A204.1 (cell line): Measurements from ENCODE around the gene RGPD3.
"Not testable (repeated sequence)": the region's sequence is repeated elsewhere in the genome, so short reads cannot be mapped to it uniquely, and the experiment has no call there.

ENCODE experiments used
- FAIRE-seq: peaks from 2 replicates; lab custom pipeline; 2012; peaks lifted over from hg19 to GRCh38; lab: Jason Lieb, UNC

The RGPD3 gene

DNA sequence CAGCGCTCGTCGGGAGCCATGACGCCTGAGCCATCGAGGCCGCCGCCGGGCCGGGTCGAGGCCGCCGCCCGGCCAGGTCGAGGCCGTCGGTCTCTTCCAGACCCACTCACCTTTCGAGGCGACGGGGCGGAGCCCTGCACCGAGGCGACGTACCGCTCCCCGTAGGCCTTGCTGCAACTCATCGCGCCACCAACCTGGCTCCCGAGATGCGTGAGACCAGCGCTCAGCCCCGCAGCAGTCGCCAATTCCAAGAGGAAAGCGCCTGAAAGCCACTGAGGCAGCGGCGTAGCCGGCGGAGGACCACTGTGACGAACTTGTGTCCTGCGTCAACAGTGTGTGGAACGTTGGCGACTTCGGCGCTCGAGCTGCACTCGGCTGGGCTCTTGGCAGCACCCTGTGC is at the start of gene RGPD3:
TSS of gene RGPD3 (minus strand) at position 307 of the 400 bp plus-strand sequence. CDS start at position 182, 125 bp downstream.
- FAIRE-seq, result not testable (repeated sequence)

DNA sequence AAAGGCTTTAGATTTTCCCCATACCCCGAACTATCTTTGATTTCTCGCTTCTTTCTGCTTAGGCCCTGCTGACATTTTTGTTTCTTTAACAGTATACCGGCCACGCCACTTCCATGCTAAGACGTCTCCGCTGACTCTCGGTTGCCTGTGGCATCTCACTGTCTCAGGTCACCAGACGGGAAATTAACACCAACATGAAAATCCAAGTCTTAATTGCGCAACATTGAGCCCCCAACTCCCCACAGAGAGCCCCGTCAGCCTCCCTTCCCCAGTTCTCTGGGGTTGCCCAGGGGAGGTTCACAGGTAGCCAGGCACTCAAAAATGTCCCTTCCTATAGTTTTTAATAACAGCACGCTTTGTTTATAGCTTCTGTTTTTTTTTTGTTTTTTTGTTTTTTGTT is 49.1 kb upstream of the RGPD3 start:
- FAIRE-seq, result no peak

- FAIRE-seq, result peak; percentile 98
Observed at GRCh38 chr2:106516864-106517263, 48.7 kb upstream of the RGPD3 start.

DNA sequence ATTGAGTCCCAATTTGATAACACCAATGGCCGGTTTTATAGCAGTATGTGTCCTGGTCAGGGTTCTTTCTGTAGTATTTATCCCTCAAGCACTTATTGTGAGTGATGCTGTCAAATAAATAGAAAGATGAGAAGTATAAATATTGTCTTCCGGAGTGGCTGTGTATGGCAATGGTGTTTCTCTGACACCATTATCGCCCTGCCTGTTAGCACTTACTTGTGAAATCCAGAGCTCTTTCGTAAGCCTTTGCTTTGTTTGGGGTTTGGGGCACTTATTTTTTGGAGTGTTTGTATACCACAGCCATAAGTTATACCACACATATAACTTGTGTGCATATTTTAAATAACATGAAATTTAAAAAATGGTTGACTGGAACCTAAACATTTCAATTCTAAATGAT is 48.2 kb upstream of the RGPD3 start:
- FAIRE-seq, result no peak

DNA sequence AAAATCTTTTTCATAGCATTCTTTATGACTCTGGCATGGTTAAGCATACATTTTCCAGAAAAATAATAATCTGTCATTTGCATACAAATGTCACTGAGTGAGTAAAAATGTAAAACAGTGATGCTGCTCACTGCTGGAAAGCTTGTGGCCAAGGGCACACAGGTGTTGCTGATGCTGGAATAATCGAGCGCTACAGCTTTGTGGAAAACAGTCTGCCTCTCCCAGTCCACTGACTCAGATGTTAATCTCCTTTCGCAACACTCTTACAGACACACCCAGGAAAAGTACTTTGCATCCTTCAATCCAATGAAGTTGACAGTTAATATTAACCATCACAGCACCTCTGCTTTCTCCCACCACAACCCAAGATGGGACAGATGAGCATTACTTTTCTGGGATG is 46.6 kb upstream of the RGPD3 start:
- FAIRE-seq, result not testable (repeated sequence)

- not testable (repeated sequence) for FAIRE-seq
Observed at GRCh38 chr2:106513391-106513790, 45.2 kb upstream of the RGPD3 start.

DNA sequence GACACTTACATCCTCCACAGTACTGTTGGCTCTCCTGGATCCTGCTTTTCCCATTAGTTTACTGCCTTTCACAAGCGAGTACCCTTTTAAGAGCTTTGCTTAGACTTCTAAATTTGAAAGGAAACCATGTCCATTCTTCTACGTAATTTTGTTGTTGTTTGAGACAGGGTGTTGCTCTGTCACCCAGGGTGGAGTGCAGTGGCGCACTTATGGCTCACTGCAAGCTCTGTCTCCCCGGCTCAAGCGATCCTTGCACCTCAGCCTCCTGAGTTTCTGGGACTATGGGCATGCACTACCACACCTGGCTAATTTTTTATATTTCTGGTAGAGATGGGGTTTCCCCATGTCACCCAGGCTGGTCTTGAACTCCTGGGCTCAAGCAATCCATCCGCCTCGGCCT is 43.7 kb upstream of the RGPD3 start:
- not testable (repeated sequence) for FAIRE-seq

DNA sequence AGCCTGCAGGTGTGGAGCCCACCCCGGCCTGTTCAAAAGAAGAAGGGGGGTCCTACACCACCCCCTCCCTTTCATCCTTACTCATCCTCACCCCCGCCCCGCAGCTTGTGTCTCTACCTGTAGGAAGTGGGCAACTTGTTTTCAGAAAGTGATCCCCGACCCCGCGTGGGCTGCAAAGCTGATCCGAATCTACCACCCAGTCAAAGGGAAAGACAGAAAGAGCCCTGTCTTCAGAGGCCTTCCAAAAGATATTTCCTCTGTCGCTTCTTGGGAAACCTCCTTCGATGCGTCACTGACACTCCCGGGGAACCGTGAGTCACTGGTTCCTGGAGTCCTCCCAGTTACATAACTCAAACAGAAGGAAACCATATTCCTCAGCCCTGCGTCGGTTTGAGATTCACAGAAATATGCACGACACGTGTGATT is 43.3 kb upstream of the RGPD3 start:
- FAIRE-seq, result peak; percentile 96

DNA sequence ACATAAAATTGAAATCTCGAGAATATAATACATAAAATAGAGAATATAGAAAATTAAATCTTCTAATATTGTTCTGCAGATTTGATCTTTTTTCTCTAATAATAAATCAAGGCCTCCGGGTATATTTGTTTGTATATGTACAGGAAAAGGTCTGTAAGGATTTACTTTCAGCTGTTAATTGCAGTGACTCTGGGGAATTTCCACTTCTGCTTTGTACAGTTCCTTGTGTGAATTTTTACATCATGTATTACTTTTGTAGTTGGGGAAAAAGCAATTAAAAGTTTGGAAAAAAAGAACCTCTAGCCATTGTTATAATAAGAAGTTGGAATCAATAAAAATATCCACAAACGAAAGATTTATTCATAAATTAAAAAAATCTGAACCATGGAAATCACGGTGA is 42.6 kb upstream of the RGPD3 start:
- FAIRE-seq, result peak; percentile 94

DNA sequence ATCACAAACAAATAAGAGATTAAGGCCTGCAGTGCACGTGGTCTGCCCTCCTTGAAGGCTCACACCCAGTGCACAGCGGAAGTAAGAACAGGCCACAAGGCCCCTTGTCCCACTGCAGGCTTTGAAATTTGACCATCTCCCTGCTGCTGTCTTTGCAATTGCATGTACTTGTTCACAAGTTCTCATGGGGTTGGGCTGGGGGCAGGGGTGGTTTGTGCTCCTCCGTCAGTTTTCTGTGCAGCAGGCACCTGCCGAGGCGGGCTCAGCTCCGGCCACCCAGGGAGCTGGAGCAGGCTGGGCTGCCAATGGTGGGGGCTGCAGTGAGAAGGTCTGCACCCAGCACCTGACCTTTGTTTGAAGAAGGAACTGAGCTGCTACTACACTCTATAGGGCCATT is 41.2 kb upstream of the RGPD3 start:
- FAIRE-seq, result not testable (repeated sequence)

- FAIRE-seq, result not testable (repeated sequence)
Observed at GRCh38 chr2:106508660-106509373, 40.6 kb upstream of the RGPD3 start.

DNA sequence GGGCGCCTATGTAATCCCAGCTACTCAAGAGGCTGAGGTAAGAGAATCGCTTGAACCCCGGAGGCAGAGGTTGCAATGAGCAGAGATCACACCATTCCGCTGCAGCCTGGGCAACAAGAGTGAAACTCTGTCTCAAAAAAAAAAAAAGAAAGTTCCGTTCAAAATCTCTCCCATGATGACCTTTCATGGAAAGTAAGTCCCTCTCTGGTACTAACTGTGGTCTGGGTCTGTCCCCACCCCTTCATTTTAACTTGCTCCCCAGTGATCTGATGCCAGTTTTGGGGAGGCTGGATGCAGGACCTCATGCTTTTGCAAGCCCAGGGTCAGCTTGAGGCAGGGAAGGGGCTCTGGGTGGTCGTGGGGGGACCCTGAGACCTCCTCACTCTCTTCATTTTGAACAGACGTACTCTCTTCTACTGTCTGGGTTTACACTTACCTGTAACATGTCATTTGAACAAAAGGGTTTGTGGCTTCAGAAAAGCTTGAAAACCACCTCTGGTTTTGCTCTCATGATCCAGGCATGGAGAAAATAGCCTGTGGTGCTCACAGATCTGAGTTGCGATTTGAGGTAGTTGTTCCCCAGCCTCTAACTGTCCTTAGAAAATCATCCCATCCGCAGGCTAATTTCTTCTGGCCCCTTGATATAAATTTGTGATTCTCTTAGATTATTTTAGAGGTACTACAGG is 37.9 kb upstream of the RGPD3 start:
- FAIRE-seq, result not testable (repeated sequence)

- FAIRE-seq, result not testable (repeated sequence)
Observed at GRCh38 chr2:106504787-106505186, 36.6 kb upstream of the RGPD3 start.

DNA sequence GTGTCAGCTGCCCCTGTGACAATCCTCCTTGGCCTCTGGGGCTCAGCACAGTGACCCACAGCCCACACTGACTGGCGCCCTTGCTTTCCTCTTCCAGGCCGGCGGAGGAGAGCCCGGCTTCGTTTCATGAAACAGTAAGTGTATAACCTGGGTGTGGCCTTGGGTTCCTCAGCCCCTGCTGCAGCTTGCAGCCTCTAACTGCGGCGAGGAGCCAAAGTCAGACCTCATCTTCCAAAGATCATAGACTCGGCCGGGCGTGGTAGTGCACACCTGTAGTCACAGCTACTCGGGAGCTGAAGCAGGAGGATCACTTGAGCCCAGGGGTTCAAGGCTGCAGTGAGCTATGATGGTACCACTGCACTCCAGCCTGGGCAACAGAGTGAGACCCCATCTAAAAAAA is 36.0 kb upstream of the RGPD3 start:
- not testable (repeated sequence) for FAIRE-seq

DNA sequence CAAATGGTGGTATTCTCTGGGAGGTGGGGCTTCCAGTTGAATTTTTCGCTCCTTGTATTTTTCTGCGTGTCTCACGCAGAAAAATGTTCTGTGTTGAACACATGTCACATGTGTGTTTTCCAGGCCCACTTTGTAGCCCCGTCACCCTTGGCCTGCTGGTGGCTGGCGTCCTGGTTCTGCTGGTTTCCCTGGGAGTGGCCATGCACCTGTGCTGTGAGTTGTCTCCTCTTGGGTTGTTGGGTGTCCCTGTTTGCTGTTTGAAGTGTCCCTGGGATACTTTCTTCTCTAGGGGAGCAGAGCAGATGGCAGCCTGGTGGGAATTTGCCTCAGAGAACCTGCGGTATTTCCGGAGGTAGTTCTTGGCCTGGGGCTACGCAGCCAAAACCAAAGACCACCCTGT is 34.1 kb upstream of the RGPD3 start:
- FAIRE-seq, result not testable (repeated sequence)

GRCh38 chr2:106500350-106500749 is 32.1 kb upstream of the RGPD3 start:
- not testable (repeated sequence) for FAIRE-seq

- FAIRE-seq, result not testable (repeated sequence)
Observed at GRCh38 chr2:106498549-106498948, 30.3 kb upstream of the RGPD3 start.

DNA sequence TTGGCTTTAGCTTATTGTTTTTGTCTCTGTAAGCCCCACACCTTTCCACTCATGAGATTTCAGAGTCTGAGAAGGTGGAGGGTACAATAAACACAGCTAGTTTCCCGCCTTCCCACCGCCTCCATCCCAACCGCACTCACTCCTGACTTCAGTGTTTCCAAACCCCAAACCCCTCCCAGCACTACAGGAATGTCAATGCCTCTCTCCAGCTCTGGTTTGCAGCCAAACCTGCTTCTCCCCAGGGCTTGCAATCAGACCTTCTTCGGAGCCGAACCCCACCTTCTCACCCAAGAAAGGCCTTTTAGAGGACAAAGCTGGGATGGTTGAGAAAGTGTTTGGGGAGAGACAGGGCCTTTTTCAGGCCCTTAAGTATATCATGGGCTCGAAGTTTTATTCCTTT is 24.7 kb upstream of the RGPD3 start:
- not testable (repeated sequence) for FAIRE-seq

DNA sequence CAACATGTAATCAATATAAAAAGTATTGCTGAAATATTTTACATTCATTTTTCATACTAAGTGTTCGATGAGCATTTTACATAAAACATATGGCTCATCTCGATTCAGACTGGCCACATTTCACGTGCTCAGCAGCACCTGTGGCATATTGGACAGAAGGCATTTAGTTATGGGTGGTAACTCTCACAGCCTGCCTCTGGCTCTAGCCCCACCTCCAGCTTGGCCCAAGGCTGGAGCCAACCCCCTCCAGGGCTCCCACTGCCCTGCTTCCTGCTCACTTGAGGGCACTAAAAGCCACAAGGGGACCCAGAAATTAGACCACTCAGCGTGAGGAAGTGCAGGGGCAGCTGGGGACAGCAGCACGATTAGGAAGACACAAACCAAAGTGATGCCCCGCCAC is 24.2 kb upstream of the RGPD3 start:
- FAIRE-seq, result not testable (repeated sequence)

DNA sequence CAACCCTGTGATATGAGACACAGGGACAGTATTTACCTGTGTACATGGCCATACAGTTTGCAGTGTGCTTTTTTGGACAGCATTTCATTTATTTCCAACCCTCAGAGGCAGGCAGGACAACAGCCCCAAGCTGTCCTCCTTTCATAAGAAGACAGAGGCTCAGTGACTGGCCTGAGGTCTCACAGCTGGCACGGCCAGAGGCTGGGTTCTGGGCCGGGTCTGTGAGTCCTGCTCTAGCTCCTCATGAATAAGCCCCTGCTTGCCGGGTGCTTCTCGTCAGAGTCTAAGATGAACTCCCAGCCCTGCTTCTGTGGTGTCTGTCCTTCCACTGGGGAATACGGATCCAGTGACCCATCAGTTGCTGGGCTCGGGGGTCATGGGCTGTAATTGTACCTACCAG is 21.5 kb upstream of the RGPD3 start:
- not testable (repeated sequence) for FAIRE-seq

GRCh38 chr2:106487386-106488191 is 19.4 kb upstream of the RGPD3 start:
- not testable (repeated sequence) for FAIRE-seq

- not testable (repeated sequence) for FAIRE-seq
Observed at GRCh38 chr2:106486551-106487385, 18.6 kb upstream of the RGPD3 start, which contains the start of gene CD8B2. Gene CD8B2 (plus strand): TSS chr2:106487364. CDS start chr2:106487427, 63 bp downstream.
